Upper lobe of left lung (tissue), 6 donors: ENCODE data around the gene SHISA5. TPM values are rescaled to one million over a fixed set of nuclear protein-coding genes. Genes with fewer than 3 reads are reported as not detected.
A peak's percentile ranks its signal among the peaks of the same experiment; 100 is the strongest.

Experiments
- ATAC-seq, 2 donors: fragments of 200-7000 bp; cut with Tn5 transposase; one replicate each; pipeline ENCODE4 v1.9.1; 2022; ENCODE audit warnings: mild to moderate bottlenecking in 2 of 2, moderate library complexity in 2 of 2; ENCODE audit not compliant: low FRiP score in 2 of 2
- DNase-seq, 2 donors: peaks; one replicate each; pipeline ENCODE4 v3.0.0-alpha.2; 2019 to 2020
- H3K27ac ChIP-seq, 4 donors: fragments of 200-600 bp; sonication (generic); one replicate each; pipeline ENCODE4 v1.5.1; 2016 to 2019
- H3K27me3 ChIP-seq, 4 donors: fragments of 200-600 bp; sonication (generic); one replicate each; pipeline ENCODE4 v1.5.1; 2017 to 2019
- H3K36me3 ChIP-seq, 4 donors: fragments of 200-600 bp; sonication (generic); one replicate each; pipeline ENCODE4 v1.5.1; 2016 to 2019
- H3K4me1 ChIP-seq, 4 donors: fragments of 200-600 bp; sonication (generic); one replicate each; pipeline ENCODE4 v1.5.1; 2018 to 2019
- H3K4me3 ChIP-seq, 4 donors: fragments of 200-600 bp; sonication (generic); one replicate each; pipeline ENCODE4 v1.5.1; 2017 to 2019; ENCODE audit warnings: mild to moderate bottlenecking in 2 of 4, moderate library complexity in 1 of 4
- H3K9me3 ChIP-seq, 4 donors: fragments of 200-600 bp; sonication (generic); one replicate each; pipeline ENCODE4 v1.5.1; 2018 to 2019
- EP300 ChIP-seq, 4 donors: sonication (generic); formaldehyde crosslinking; IDR thresholded peaks; one replicate each; pipeline ENCODE4 v1.5.1; 2017; ENCODE audit warnings: antibody characterized with exemption in 4 of 4, control low read depth in 2 of 4
- POLR2A ChIP-seq, 4 donors: fragments of 450-650 bp; IDR thresholded peaks; one replicate each; pipeline ENCODE4 v1.5.1; 2016 to 2017; ENCODE audit warnings: antibody characterized with exemption in 4 of 4, mild to moderate bottlenecking in 2 of 4
- POLR2AphosphoS5 ChIP-seq, 2 donors: sonication (generic); formaldehyde crosslinking; IDR thresholded peaks; one replicate each; pipeline ENCODE4 v1.5.1; 2017; ENCODE audit warnings: antibody characterized with exemption in 2 of 2
- WGBS, 2 donors: methylation state at CpG; one replicate each; pipeline ENCODE4 v1.1.5; 2017 to 2018; 5-methylcytosine and 5-hydroxymethylcytosine counted together
- total RNA-seq, 6 donors: library from RNA; depleted of rRNA in 4 of 6; stranded (reverse); fragments of >200 nt in 4 of 6; gene quantifications; one replicate each; pipeline versions ENCODE4 v1.1.0 to v1.2.1, GENCODE V29; 2016 to 2021
- TF ChIP-seq, protein P1 (sequence below), 6 experiments: fragments of 450-650 bp in 4 of 6; fragments of 200-600 bp in 2 of 6; sonication (generic) in 2 of 6; IDR thresholded peaks; one replicate each; pipeline ENCODE4 v1.5.1; 2016 to 2019; ENCODE audit warnings: antibody characterized with exemption in 6 of 6
- donor health status: DM: no; HTN: no; CAD: no; lungs with moderate emphysema.
- donor health status: DM: no; HTN: yes; CAD: no; lungs with severe emphysema.

The SHISA5 gene
- total RNA-seq, 6 donors from 2014 or later, result 67.1 to 228 (median 148) TPM

DNA sequence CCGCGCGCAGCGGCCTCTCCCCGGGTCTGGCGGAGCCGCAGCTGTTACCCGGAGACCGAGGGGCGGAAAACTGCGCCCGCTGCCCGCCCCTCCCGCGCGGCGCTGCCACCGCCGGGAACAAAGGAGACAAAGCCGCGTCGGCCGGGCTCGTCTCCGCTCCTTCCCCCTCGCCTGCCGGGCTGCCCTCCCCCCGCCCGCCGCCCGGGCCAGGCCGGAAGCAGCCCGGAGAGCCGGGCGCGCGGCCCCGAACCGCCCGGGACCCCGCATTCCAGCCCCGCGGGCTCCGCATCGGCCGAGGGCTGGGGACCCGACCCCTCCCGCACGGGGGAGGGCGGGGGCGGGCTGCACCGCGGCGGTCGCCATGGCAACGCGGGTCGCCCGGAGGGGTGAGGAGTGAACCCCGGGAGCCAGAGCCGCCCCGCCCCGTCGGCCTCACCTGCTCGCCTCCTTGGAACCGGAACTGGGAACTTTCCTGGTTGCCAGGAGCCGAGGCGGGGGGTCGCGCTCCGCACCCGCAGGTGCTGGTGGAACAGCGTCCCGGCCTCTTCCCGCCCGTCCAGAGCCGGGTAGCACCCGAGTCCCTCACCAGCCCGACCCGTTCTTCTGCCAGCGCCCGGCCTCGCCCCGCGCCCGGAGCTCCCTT, 74.5 kb downstream of the SHISA5 start:
- Histone ChIP-seq H3K4me1 (peaks cover 29 to 64% (median 47%) of the 10 kb centered on the region in 4 donors), H3K27me3 (no peaks in the 10 kb centered on the region), H3K36me3 (peaks cover 0 to 21% (median 11%) of the 10 kb centered on the region in 4 donors), H3K27ac (peak overlapping the region; percentile 91 to 95 (median 92)), H3K4me3 (peak overlapping the region; percentile 77 to 93 (median 86)), H3K9me3 (no peaks in the 10 kb centered on the region)
- TF ChIP-seq EP300 (IDR thresholded peaks at IDR 0.05), result no peak
- peak in 2 of 4 donors; percentile 8 to 38 for TF ChIP-seq POLR2A (IDR thresholded peaks at IDR 0.05)
- TF ChIP-seq, protein P1, sequence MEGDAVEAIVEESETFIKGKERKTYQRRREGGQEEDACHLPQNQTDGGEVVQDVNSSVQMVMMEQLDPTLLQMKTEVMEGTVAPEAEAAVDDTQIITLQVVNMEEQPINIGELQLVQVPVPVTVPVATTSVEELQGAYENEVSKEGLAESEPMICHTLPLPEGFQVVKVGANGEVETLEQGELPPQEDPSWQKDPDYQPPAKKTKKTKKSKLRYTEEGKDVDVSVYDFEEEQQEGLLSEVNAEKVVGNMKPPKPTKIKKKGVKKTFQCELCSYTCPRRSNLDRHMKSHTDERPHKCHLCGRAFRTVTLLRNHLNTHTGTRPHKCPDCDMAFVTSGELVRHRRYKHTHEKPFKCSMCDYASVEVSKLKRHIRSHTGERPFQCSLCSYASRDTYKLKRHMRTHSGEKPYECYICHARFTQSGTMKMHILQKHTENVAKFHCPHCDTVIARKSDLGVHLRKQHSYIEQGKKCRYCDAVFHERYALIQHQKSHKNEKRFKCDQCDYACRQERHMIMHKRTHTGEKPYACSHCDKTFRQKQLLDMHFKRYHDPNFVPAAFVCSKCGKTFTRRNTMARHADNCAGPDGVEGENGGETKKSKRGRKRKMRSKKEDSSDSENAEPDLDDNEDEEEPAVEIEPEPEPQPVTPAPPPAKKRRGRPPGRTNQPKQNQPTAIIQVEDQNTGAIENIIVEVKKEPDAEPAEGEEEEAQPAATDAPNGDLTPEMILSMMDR (IDR thresholded peaks at IDR 0.05), result peak in 2 of 6 experiments; percentile 14 to 26
- TF ChIP-seq POLR2AphosphoS5 (IDR thresholded peaks at IDR 0.05), result no peak
- DNase-seq (peak; percentile 84 to 95), ATAC-seq (peak; percentile 38 to 69)
- WGBS, 2 donors, result 0 to 3% methylated on average over 19 to 20 of the region's 86 CpGs

DNA sequence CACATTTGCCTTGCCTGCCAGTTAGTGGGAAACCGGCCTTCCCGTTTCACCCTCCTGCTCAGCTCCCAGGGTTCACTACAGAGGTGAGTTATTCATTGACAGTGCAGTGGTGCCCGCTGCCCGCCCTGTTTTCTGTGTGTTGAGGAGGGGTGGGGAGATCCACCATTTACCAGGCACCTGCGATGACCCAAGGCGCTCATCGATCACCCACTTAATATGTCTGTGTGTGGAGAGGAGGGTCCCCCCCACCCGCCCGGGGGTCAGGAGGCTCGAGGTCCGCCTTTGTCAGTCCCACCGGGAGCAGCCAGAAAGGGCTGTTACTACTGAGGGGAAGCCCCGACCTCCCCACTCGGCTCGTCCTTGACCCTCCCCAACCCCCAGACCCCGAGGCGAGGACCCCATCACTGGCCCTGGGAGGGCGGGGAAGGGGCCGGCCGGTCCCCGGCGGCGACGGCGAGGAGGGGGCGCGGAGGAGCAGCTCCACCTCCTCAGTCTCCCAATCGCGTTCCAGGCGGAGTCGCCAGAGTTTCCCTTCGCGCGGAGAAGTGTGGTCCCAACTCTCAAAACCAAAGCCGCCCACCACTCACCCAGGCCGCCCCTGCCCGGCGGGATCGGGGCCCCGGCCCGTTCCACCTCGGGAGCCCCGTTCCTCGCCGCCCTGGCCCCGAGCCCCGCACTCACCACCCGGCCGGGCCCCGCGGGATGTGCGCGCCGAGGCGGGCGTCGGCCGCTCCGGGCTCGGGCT, 75.2 kb downstream of the SHISA5 start:
- TF ChIP-seq POLR2AphosphoS5 (IDR thresholded peaks at IDR 0.05), result peak in 1 of 2 donors; percentile 50
- TF ChIP-seq, protein P1 (IDR thresholded peaks at IDR 0.05), result no peak
- TF ChIP-seq POLR2A (IDR thresholded peaks at IDR 0.05), result peak in 3 of 4 donors; percentile 37 to 58 (median 42)
- TF ChIP-seq EP300 (IDR thresholded peaks at IDR 0.05), result no peak
- Histone ChIP-seq H3K9me3 (no peaks in the 10 kb centered on the region), H3K27me3 (no peaks in the 10 kb centered on the region), H3K4me1 (peaks cover 29 to 57% (median 46%) of the 10 kb centered on the region in 4 donors), H3K4me3 (peak overlapping the region; percentile 77 to 93 (median 86)), H3K36me3 (peaks cover 0 to 20% (median 11%) of the 10 kb centered on the region in 4 donors), H3K27ac (peak overlapping the region; percentile 91 to 95 (median 92))
- WGBS, 2 donors, result 0 to 7% methylated on average over 2 to 28 of the region's 60 CpGs
- peak in 1 of 2 donors; percentile 58 for DNase-seq
- peak in 1 of 2 donors; percentile 52 for ATAC-seq

DNA sequence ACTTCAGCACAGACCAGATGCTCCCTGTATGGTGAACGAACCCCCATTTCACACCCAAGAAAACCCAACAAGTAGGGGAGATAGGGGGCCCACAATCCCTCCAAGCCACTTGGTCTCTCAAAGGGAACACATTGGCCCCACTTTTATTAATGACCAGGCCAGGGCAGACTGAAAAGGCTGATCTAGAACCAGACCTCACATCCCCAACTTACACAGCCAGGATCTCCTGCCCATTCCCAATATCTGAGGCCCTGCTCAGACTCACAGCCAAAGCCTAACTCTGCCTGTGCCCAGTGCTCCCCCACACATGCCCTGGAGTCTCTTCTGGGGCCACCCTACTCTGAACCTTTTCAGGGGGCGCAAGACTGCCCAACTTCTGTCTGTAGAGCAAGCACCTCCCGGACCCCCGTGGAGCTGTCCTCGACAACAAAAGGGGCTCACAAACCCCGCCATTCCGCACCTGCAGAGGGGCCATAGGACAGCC, 75.8 kb downstream of the SHISA5 start:
- Histone ChIP-seq H3K9me3 (no peaks in the 10 kb centered on the region), H3K36me3 (peaks cover 0 to 15% (median 8%) of the 10 kb centered on the region in 4 donors), H3K4me3 (peak overlapping the region; percentile 77 to 93 (median 86)), H3K27ac (peak overlapping the region; percentile 91 to 95 (median 92)), H3K27me3 (no peaks in the 10 kb centered on the region), H3K4me1 (peaks cover 29 to 52% (median 46%) of the 10 kb centered on the region in 4 donors)
- TF ChIP-seq EP300 (IDR thresholded peaks at IDR 0.05) (no peak), POLR2AphosphoS5 (IDR thresholded peaks at IDR 0.05) (no peak), POLR2A (IDR thresholded peaks at IDR 0.05) (no peak)
- TF ChIP-seq, protein P1 (IDR thresholded peaks at IDR 0.05), result no peak
- ATAC-seq, result no peak
- 65 to 69% methylated on average over 7 of the region's 7 CpGs for WGBS, 2 donors
- DNase-seq, result no peak

DNA sequence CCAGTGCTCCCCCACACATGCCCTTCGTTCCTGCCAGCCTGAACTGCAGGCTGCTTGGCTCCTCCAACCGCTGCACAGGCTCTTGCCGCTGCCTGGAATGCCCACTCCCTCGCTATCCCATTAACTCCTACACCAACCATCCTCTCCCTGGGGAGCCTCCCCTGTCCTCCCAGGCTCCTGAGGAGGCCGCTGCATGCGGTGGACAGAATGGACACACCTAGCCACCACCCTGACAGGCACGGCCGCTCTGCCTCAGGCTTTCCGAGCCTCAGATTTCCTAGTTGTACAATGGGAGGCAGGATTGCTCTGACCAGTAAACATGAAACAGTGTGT, 76.4 kb downstream of the SHISA5 start:
- H3K27me3 ChIP-seq, result no peaks in the 10 kb centered on the region
- 74 to 77% methylated on average over 7 to 9 of the region's 9 CpGs for WGBS, 2 donors
- peaks cover 29 to 52% (median 46%) of the 10 kb centered on the region in 4 donors for H3K4me1 ChIP-seq
- peak overlapping the region; percentile 16 to 95 (median 79) for H3K27ac ChIP-seq
- ATAC-seq, result no peak
- peak overlapping the region in 3 of 4 donors; percentile 1 to 93 (median 91) for H3K4me3 ChIP-seq
- H3K9me3 ChIP-seq, result no peaks in the 10 kb centered on the region
- no peak for DNase-seq
- peaks cover 0 to 10% (median 5%) of the 10 kb centered on the region in 4 donors for H3K36me3 ChIP-seq
- TF ChIP-seq POLR2AphosphoS5 (IDR thresholded peaks at IDR 0.05) (no peak), POLR2A (IDR thresholded peaks at IDR 0.05) (no peak), EP300 (IDR thresholded peaks at IDR 0.05) (no peak)
- TF ChIP-seq, protein P1 (IDR thresholded peaks at IDR 0.05), result no peak
